LNCAP (cell line): ENCODE results near the gene NOS3.

Source experiments
- CTCF ChIP-seq: fragments of 450-650 bp; IDR thresholded peaks from 2 replicates; pipeline ENCODE4 v1.5.1; 2017; ENCODE audit warnings: mild to moderate bottlenecking

Gene NOS3

GRCh38 chr7:151012031-151012692 lies 21.3 kb downstream of the NOS3 start:
- no peak for TF ChIP-seq CTCF

GRCh38 chr7:151012911-151013347 lies 22.1 kb downstream of the NOS3 start:
- peak; percentile 37 for TF ChIP-seq CTCF

GRCh38 chr7:151013356-151013732 lies 22.5 kb downstream of the NOS3 start:
- no peak for TF ChIP-seq CTCF

- no peak for TF ChIP-seq CTCF
These were observed 23.1 kb downstream of the NOS3 start for GRCh38 chr7:151013733-151014497.

- no peak for TF ChIP-seq CTCF
These were observed 24.1 kb downstream of the NOS3 start for GRCh38 chr7:151014950-151015349.

GRCh38 chr7:151015967-151016366 lies 25.1 kb downstream of the NOS3 start:
- no peak for TF ChIP-seq CTCF

GRCh38 chr7:151016505-151016904 lies 25.7 kb downstream of the NOS3 start:
- no peak for TF ChIP-seq CTCF
